Measurements from ENCODE around the gene TOB1.

Gene TOB1

GRCh38 chr17:50883850-50884438 lies 17.8 kb upstream of the TOB1 start:
- Histone ChIP-seq H3K9me2 (replicated peaks; ENCODE audit: insufficient read depth, low read length) (no peaks in the 10 kb centered on the region), H3F3A (ENCODE audit: insufficient read depth) (no peaks in the 10 kb centered on the region), H3K27ac (ENCODE audit: low read depth, low read length) (no peak overlapping the region), H3K79me2 (ENCODE audit: insufficient read depth, low read length) (no peaks in the 10 kb centered on the region), H4K20me1 (ENCODE audit: low read depth, low read length) (no peaks in the 10 kb centered on the region), H3K9me3 (ENCODE audit: insufficient read depth, low read length) (no peaks in the 10 kb centered on the region; the same call in 1 of the 2 replicates), H3K4me2 (ENCODE audit: low read depth, low read length, poor library complexity, severe bottlenecking) (no peak overlapping the region), H3K4me3 (ENCODE audit: insufficient read depth, low read length, poor library complexity, severe bottlenecking) (no peak overlapping the region), H3K27me3 (ENCODE audit: low read length) (no peaks in the 10 kb centered on the region), H3K9ac (ENCODE audit: low read length) (no peak overlapping the region), H3K36me3 (ENCODE audit: low read length) (no peaks in the 10 kb centered on the region), H2AFZ (ENCODE audit: low read depth, low read length, severe bottlenecking) (no peak overlapping the region)
- TF ChIP-seq CTCF (IDR thresholded peaks at IDR 0.05; ENCODE audit: insufficient read depth, low read length, poor library complexity, severe bottlenecking) (no peak), EZH2phosphoT487 (conservative IDR thresholded peaks at IDR 0.05; ENCODE audit: low read length) (no peak)

DNA sequence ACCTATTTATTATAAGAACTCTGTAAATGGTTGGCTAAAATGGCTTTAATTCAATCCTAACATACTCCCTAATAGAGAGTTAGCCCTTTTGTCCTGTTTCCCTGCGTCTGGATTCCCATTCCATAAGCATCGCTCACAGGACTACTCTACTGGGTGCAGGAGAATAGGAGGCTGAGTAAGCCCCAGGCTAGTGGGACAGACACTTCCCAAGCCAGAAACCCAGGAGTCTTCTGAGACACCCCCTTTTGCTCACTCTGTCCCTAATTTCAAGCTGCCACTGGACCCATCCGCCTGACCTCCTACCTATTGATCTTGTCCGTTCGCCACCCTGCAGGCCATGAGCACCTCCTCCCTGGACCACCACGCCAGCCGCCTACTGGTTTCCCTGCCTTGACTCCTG lies 16.7 kb upstream of the TOB1 start:
- H2AFZ ChIP-seq (ENCODE audit: low read depth, low read length, severe bottlenecking) = no peak overlapping the region
- no peak overlapping the region for H3K4me2 ChIP-seq (ENCODE audit: low read depth, low read length, poor library complexity, severe bottlenecking)
- no peaks in the 10 kb centered on the region for H3K36me3 ChIP-seq (ENCODE audit: low read length)
- H3K9me2 ChIP-seq (replicated peaks; ENCODE audit: insufficient read depth, low read length) = no peaks in the 10 kb centered on the region
- H3K79me2 ChIP-seq (ENCODE audit: insufficient read depth, low read length) = no peaks in the 10 kb centered on the region
- no peaks in the 10 kb centered on the region for H4K20me1 ChIP-seq (ENCODE audit: low read depth, low read length)
- no peaks in the 10 kb centered on the region; the same call in 1 of the 2 replicates for H3K9me3 ChIP-seq (ENCODE audit: insufficient read depth, low read length)
- H3K27ac ChIP-seq (ENCODE audit: low read depth, low read length) = no peak overlapping the region
- TF ChIP-seq EZH2phosphoT487 (conservative IDR thresholded peaks at IDR 0.05; ENCODE audit: low read length) (no peak), CTCF (IDR thresholded peaks at IDR 0.05; ENCODE audit: insufficient read depth, low read length, poor library complexity, severe bottlenecking) (no peak)
- H3F3A ChIP-seq (ENCODE audit: insufficient read depth) = no peaks in the 10 kb centered on the region
- H3K27me3 ChIP-seq (ENCODE audit: low read length) = no peaks in the 10 kb centered on the region
- no peak overlapping the region for H3K4me3 ChIP-seq (ENCODE audit: insufficient read depth, low read length, poor library complexity, severe bottlenecking)
- no peak overlapping the region for H3K9ac ChIP-seq (ENCODE audit: low read length)

DNA sequence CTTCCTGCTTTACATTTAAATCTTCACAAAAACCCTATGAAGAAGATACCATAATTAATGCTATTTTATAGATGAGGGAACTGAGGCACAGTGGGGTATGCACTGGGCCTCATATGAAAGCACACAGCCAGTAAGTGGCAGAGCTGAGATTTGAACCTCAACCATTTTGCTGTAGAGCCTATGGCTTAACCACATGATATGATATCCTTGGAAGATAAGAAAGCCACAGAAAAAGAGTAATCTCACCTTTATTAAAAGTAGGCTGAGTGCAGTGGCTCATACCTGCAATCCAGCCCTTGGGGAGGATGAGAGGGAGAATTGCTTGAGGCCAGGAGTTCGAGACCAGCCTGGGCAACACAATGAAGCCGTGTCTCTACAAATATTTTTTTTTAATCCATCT lies 15.0 kb upstream of the TOB1 start:
- Histone ChIP-seq H3K9me2 (replicated peaks; ENCODE audit: insufficient read depth, low read length) (no peaks in the 10 kb centered on the region), H3K4me3 (ENCODE audit: insufficient read depth, low read length, poor library complexity, severe bottlenecking) (no peak overlapping the region), H3F3A (ENCODE audit: insufficient read depth) (no peaks in the 10 kb centered on the region), H4K20me1 (ENCODE audit: low read depth, low read length) (no peaks in the 10 kb centered on the region), H3K27ac (ENCODE audit: low read depth, low read length) (no peak overlapping the region), H3K79me2 (ENCODE audit: insufficient read depth, low read length) (no peaks in the 10 kb centered on the region), H2AFZ (ENCODE audit: low read depth, low read length, severe bottlenecking) (no peak overlapping the region), H3K9me3 (ENCODE audit: insufficient read depth, low read length) (no peaks in the 10 kb centered on the region; the same call in 1 of the 2 replicates), H3K36me3 (ENCODE audit: low read length) (no peaks in the 10 kb centered on the region), H3K9ac (ENCODE audit: low read length) (no peak overlapping the region), H3K27me3 (ENCODE audit: low read length) (no peaks in the 10 kb centered on the region), H3K4me2 (ENCODE audit: low read depth, low read length, poor library complexity, severe bottlenecking) (no peak overlapping the region)
- TF ChIP-seq CTCF (IDR thresholded peaks at IDR 0.05; ENCODE audit: insufficient read depth, low read length, poor library complexity, severe bottlenecking) = no peak
- no peak for TF ChIP-seq EZH2phosphoT487 (conservative IDR thresholded peaks at IDR 0.05; ENCODE audit: low read length)

Measured in SU-DHL-6 (cell line).